Ovary (tissue), 9 donors: ENCODE data around the gene GLUD1. TPM values are rescaled to one million over a fixed set of nuclear protein-coding genes. Genes with fewer than 3 reads are reported as not detected.

Source experiments
- DNase-seq, 5 donors: peaks; one replicate each; pipeline ENCODE4 v3.0.0-alpha.2; 2019 to 2020
- H3K27ac ChIP-seq, 2 donors: fragments of 200-600 bp; one replicate each; pipeline versions ENCODE4 v1.5.1 to v1.8.0; 2019 to 2022
- H3K27me3 ChIP-seq: fragments of 200-600 bp; one replicate; pipeline ENCODE4 v1.8.0; 2022
- H3K36me3 ChIP-seq: fragments of 200-600 bp; sonication (generic); one replicate; pipeline ENCODE4 v1.5.1; 2019
- H3K4me1 ChIP-seq: one replicate; pipeline ENCODE4 v1.8.1; 2013; ENCODE audit warnings: mild to moderate bottlenecking, moderate library complexity; ENCODE audit not compliant: insufficient read depth
- H3K4me3 ChIP-seq: fragments of 200-600 bp; sonication (generic); one replicate; pipeline ENCODE4 v1.5.1; 2017
- H3K9me3 ChIP-seq, 2 donors: fragments of 200-600 bp in 1 of 2; sonication (generic) in 1 of 2; one replicate each; pipeline versions ENCODE4 v1.5.1 to v1.8.1; 2013 to 2019; ENCODE audit warnings: mild to moderate bottlenecking in 1 of 2, moderate library complexity in 1 of 2
- CTCF ChIP-seq, 3 donors: fragments of 450-650 bp in 2 of 3; fragments of 200-600 bp in 1 of 3; IDR thresholded peaks; one replicate each; pipeline versions ENCODE4 v1.5.1 to v1.8.0; 2016 to 2022; ENCODE audit warnings: antibody characterized with exemption in 3 of 3, mild to moderate bottlenecking in 1 of 3
- EP300 ChIP-seq: sonication (generic); formaldehyde crosslinking; IDR thresholded peaks from one replicate; pipeline ENCODE4 v1.6.1; 2017; ENCODE audit warnings: antibody characterized with exemption
- POLR2A ChIP-seq: fragments of 450-650 bp; IDR thresholded peaks from one replicate; pipeline ENCODE4 v1.6.1; 2017; ENCODE audit warnings: antibody characterized with exemption, mild to moderate bottlenecking, moderate library complexity
- WGBS, 3 donors: extraction: QIAGEN DNeasy Blood & Tissue Kit in 1 of 3; methylation state at CpG; one replicate each; pipeline versions ENCODE4 v1.1.5 to v1.1.7; 2013 to 2017; 5-methylcytosine and 5-hydroxymethylcytosine counted together
- intact Hi-C, 4 donors: fragments of 100-400 bp; cut with DNase I; formaldehyde crosslinking; loops; one replicate each; pipeline versions ENCODE4 v1.11.0 to v1.15.1; 2022 to 2023
- polyA plus RNA-seq, 2 donors: library from polyadenylated mRNA; stranded (reverse); fragments of 200-250 nt in 1 of 2; fragments of 350-450 nt in 1 of 2; fragmentation: Illumina TruSeq in 1 of 2; extraction: RNeasy Lipid Tissue Mini Kit (QIAGEN cat#74804) in 1 of 2; gene quantifications; one replicate each; pipeline ENCODE4 v1.2.3, GENCODE V29; 2013 to 2014
- total RNA-seq, 7 donors: library from RNA; depleted of rRNA in 2 of 7; stranded (reverse); fragments of >200 nt in 2 of 7; fragmentation: NEBNext Ultra II Directional in 3 of 7; extraction: Animal tissue kit (Norgen Biotek cat#: 25700) in 3 of 7; gene quantifications; one replicate each; pipeline versions ENCODE4 v1.1.0 to v1.2.4, GENCODE V29; 2016 to 2023
- donor health status: DM: no; HTN: no; CAD: no; lungs with moderate emphysema.
- donor health status: DM: no; HTN: no; CAD: no.
- donor health status: Bipolar disorder and iron deficiency.
- donor health status: DM: yes; HTN: yes; CAD: no.
- donor health status: DM: no; HTN: no; CAD: no.
- donor health status: DM: yes; HTN: yes; CAD: no.

Gene GLUD1
- total and polyA plus RNA-seq, 9 donors: 92.2 to 164 (median 130) TPM

- 91 to 94% (median 92%) methylated on average over 2 of the region's 2 CpGs for WGBS, 3 donors
- intact Hi-C loops: no loop called here
- H3K36me3 ChIP-seq: no peaks in the 10 kb centered on the region
Observed at GRCh38 chr10:87066178-87066577, 28.5 kb downstream of the GLUD1 start.

GRCh38 chr10:87064651-87065050, 30.0 kb downstream of the GLUD1 start:
- intact Hi-C loops: no loop called here
- Histone ChIP-seq H3K4me3 (no peak overlapping the region), H3K36me3 (no peaks in the 10 kb centered on the region), H3K4me1 (no peaks in the 10 kb centered on the region), H3K27ac (no peak overlapping the region), H3K9me3 (no peaks in the 10 kb centered on the region), H3K27me3 (no peaks in the 10 kb centered on the region)
- TF ChIP-seq CTCF (IDR thresholded peaks at IDR 0.05) (no peak), EP300 (no peak), POLR2A (no peak)
- DNase-seq: no peak
- WGBS, 3 donors: 67 to 82% (median 68%) methylated on average over 5 of the region's 5 CpGs

More at GRCh38 chr10:87066178-87066577, 28.5 kb downstream of the GLUD1 start:
- Histone ChIP-seq H3K4me1 (no peaks in the 10 kb centered on the region), H3K27ac (no peak overlapping the region), H3K9me3 (no peaks in the 10 kb centered on the region), H3K27me3 (no peaks in the 10 kb centered on the region), H3K4me3 (no peak overlapping the region)
- no peak for DNase-seq
- TF ChIP-seq CTCF (IDR thresholded peaks at IDR 0.05): no peak
- no peak for TF ChIP-seq POLR2A
- TF ChIP-seq EP300: no peak

- Histone ChIP-seq H3K27ac (no peak overlapping the region), H3K9me3 (no peaks in the 10 kb centered on the region), H3K27me3 (no peaks in the 10 kb centered on the region), H3K36me3 (no peaks in the 10 kb centered on the region), H3K4me1 (no peaks in the 10 kb centered on the region), H3K4me3 (no peak overlapping the region)
- no peak for DNase-seq
- WGBS, 3 donors: 91 to 97% (median 93%) methylated on average over 6 of the region's 6 CpGs
- TF ChIP-seq EP300: no peak
- no peak for TF ChIP-seq CTCF (IDR thresholded peaks at IDR 0.05)
- TF ChIP-seq POLR2A: no peak
- intact Hi-C loops: no loop called here
Observed at GRCh38 chr10:87060280-87060928, 34.2 kb downstream of the GLUD1 start.

GRCh38 chr10:87059401-87059800, 35.2 kb downstream of the GLUD1 start:
- Histone ChIP-seq H3K36me3 (no peaks in the 10 kb centered on the region), H3K27me3 (no peaks in the 10 kb centered on the region), H3K27ac (no peak overlapping the region), H3K4me3 (no peak overlapping the region), H3K9me3 (no peaks in the 10 kb centered on the region), H3K4me1 (no peaks in the 10 kb centered on the region)
- 94 to 100% (median 94%) methylated on average over 1 of the region's 1 CpG for WGBS, 3 donors
- no peak for DNase-seq
- intact Hi-C loops: no loop called here
- no peak for TF ChIP-seq EP300
- TF ChIP-seq POLR2A: no peak
- TF ChIP-seq CTCF (IDR thresholded peaks at IDR 0.05): no peak
